Measurements from ENCODE around the gene ISG20L2.

The ISG20L2 gene

DNA sequence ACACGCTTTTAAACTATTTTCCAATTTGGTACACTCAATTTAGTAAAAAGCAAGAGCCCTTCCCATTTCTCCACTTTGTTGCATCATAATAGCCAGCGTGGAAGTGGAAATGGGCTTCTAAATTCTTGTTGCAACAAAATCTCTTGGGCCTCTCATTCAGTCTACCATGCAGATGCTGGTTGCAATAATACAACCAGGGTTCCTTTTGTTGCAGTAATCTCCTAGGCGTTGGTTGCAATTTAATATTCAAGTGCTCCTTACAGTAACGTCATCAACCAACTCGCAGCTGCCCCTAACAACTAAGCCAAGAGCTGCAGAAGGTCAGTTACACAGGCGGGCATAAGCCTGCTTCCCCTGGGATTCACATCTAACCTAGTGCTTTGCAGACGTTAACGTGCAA lies 25.7 kb upstream of the ISG20L2 start:
- no peak for DNase-seq (ENCODE audit: low spot score)

GRCh38 chr1:156752843-156753482 lies 24.4 kb upstream of the ISG20L2 start:
- DNase-seq (ENCODE audit: low spot score), result no peak

DNA sequence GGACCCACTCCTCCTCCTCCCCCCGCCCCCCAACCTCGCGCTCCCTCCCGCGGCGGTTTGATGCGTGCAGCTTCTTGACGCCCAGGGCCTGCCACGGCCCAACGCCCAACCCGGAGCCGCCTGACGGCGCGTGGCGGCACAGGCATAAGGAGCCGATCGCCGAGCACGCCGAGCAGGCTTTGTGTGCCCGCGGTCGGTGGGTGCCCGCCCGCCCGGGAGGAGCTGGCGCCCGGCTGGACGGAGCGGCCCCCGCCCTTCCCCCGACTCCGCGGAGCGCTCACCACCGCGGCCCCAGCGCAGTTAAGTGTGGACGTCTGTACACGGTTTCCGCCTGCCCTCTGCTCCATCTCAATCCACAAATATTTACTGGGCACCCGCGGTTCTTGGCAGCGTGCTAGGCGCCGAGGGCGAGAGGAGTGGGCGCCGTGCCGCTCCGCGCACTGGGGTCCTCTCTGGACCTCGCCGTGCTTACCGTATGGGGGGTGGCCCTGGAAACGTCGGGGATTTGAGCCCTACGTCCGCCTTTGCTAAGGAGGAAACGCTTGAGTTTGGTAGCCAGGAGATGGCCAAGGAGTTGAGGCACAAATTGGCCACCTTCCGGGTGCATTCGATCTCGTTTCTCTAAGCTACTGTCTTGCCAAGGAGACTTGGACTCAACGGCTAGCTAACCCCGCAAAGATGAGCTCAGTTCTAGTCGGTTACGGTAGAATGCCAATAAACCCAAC lies 23.4 kb upstream of the ISG20L2 start:
- DNase-seq (ENCODE audit: low spot score), result peak; percentile 97

DNA sequence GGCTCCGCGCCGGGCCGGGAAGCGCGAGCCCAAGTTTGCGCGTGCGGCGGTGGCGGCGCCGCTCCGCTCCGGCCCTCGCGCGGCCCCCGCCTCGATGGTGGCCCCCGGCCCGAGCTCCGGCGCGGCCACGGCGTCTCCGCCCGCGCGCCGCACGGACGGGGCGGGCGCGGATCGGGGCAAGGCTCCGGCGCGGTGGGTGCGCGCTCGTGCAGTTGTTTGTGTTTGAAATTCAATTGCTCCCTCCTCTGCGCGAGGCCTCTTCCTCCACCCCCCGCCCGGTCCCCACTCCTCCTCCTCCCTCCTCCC lies 22.8 kb upstream of the ISG20L2 start, which contains the start of gene HDGF:
HDGF (minus strand) TSS at position 225 of the 306 bp plus-strand sequence. CDS start 246 bp downstream, outside the sequence.
- no peak for DNase-seq (ENCODE audit: low spot score)

- no peak for DNase-seq (ENCODE audit: low spot score)
Observed at GRCh38 chr1:156750711-156751450, 22.3 kb upstream of the ISG20L2 start.

DNA sequence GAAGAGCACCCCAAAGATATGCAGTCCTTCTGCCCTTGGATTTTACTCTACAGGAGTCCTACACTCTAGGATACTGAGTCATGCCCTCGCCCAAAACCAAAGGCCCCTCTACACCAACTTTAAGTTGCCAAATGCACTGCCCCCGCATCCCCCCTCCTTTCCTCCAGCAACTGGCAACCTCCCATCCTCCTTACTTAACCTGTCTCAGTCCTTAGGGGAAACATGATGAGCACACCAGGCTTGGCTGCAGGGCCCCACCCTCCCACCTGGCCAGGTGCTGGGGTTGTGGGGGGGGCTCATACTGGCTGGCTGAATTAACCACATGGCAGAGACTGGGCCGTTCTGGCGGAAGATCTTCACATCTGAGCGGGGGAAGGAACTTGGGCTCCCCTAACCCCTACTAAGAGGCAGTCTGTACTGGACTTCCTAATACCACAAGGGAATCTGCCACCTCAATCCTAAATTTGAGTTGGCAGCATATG lies 21.7 kb upstream of the ISG20L2 start:
- DNase-seq (ENCODE audit: low spot score), result peak; percentile 54

DNA sequence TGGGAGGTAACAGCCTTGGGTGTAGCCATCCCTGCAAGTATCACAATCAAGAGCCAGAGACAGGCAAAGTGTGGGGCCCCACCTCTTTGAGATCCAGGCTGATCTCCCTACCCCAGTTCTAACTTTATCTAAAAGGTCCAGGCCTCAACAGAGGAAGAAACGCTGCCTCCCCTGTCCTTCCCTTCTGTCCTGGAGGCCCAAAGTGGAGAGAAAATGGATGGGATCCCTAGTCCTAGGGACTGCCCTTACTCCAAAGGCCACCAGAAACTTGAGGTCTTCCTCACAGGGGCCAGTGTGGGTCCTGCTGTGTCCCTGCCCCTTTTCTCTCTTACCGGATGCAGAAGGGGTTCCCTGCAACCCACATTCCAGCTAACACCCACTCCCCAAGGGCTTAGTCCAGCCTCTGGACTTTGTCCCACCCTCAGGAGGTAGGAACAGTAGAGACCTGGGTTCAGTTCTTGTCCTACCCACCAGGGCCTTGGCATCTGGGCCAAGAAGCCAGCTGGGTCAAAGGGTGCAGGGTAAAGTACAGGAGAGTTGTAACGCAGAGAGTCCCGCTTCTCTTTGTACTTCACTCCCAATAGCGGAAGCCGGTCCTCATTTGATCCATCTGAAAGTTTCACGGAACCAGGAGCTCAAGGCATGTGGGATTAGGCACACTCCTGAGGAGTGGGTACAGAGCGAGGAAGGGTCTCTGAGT lies 21.0 kb upstream of the ISG20L2 start:
- DNase-seq (ENCODE audit: low spot score), result no peak

DNA sequence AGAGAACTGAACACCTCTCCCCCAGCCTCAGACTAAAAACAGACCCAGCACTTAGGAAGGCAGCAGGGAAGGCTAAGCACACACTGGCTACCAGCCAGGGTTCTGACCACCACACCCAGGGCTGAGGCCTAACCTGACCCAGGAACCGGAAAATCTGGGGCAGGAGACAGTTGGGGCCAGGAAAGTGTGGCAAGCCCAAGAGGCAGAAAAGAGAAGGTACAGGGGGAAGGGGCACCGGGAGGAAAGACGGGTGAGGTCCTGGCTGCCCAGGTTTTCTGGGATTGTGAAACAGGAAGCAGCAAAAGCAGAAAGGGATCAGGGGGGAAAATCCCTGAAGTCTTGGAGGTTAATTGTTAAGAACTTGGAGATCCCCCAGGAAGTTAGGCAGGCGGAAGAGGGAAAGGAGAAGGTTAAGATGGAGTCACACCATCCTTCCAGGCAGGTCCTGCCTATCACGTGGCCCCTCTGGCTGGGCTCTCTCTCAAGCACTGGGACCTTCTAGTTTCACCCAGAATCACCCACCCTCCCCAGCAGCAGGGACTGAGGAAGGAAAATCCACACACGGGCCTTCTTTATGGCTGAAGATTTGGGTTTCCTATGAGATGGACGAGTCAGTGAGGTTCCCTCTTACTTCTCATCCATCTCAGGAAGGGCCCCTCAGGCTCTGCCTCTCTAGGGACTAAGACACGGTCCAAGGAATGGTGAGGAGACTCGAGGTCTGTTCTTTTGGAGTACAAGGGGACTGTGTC lies 20.3 kb upstream of the ISG20L2 start:
- no peak for DNase-seq (ENCODE audit: low spot score)

DNA sequence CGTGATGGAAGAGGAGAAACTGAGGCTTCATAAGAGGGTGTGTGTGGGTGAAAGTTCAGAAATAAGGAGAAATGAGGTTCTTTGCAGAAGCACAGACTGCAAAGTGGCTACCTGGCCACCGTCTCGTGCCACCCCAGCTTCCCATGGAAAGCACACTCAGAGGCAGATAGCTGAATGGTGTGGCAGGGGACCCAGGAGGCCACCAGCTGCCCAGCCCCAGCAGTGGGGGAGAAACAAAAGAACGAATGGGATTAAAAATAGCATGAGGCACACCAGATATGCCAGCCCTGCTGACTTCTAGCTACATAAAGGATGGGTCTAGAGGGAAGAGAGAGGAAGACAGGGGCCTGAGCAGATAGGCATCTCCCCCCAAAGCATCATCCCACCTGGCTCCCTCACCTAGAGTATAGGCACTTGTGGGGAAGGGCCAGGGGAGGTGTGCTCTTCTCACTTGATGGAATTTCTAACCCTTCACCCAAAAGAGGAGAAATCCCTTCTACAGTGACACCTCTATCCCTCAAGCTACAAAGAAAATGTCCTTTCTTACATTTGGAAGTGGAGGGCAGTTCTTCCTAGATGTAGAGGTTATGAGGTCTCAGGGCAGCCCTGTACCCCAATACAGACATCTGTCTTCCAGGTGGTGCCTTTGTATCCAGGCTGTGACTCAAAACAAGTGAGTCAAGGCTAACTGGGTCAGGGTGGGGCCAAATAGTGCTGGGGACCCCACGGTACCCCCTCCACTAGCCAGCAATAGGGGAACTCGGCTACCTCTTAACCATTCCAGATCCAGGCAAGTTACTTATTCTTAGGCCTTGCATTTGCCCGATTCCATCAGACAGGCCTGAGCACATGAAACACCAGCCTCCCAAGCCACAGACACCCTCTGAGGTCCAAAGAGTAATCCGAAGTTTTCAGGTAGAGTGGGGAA lies 19.4 kb upstream of the ISG20L2 start:
- peak; percentile 56 for DNase-seq (ENCODE audit: low spot score)

DNA sequence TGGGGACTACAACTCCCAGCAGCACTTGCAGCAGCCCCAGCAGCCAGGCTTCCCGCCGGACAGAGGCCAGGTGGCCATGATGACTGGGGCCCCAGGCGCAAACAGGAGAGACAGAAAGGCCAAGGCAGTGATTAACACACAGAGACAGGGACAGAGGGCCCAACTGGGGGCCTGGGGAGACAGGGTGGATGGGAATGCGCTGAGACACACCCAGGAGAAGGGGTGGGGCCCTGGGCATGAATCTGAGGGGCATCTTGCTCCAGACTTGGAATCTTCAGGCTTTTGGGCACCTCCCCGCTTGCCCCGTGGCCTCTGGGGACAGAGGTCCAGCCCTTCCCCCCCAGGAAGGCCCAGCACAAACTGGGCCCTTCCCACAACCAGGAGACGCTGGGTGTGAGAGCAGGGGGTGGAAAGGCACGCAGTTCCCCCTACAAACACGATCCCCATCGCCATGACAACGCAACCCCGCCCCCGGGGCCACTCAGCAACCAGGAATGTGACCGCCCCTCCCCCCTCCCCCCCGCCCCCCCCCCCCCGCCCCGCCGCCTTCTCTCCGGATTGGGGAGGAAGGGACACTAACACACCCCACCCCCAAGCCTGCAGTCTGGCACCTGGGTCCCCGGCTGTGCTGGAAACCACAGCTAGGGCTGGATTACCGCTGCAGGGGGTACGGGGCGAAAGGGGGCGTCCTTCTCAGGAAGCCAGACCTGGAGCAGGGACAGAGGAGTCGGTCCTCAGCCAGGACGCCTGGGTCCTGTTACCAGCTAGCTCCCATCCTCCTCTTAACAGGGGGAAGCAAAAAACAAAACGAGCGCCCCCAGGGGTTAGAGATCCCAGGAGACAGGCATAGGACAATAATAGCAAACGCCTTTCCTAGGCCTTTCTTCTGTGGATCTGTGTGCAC lies 18.4 kb upstream of the ISG20L2 start:
- DNase-seq (ENCODE audit: low spot score), result peak; percentile 88

DNA sequence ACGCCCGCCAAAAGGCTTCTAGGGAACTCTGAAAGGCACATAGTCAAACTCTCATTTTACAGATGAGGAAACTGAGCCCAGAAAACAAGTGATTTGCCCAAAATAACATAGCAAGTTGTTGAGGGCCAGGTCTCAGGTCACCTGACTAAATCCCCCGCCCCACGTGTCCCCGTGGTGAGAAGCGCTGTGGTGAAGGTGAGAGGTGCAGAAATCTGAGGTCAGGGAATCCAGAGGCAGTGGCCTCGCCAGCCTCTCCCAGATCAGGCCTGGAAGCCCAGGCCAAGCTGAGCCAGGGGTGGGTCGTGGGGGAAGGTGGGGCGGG lies 17.8 kb upstream of the ISG20L2 start:
- DNase-seq (ENCODE audit: low spot score), result peak; percentile 34

- no peak for DNase-seq (ENCODE audit: low spot score)
Observed at GRCh38 chr1:156745881-156746280, 17.3 kb upstream of the ISG20L2 start.

- DNase-seq (ENCODE audit: low spot score), result no peak
Observed at GRCh38 chr1:156744786-156745419, 16.3 kb upstream of the ISG20L2 start.

- no peak for DNase-seq (ENCODE audit: low spot score)
Observed at GRCh38 chr1:156744344-156744743, 15.8 kb upstream of the ISG20L2 start.

DNA sequence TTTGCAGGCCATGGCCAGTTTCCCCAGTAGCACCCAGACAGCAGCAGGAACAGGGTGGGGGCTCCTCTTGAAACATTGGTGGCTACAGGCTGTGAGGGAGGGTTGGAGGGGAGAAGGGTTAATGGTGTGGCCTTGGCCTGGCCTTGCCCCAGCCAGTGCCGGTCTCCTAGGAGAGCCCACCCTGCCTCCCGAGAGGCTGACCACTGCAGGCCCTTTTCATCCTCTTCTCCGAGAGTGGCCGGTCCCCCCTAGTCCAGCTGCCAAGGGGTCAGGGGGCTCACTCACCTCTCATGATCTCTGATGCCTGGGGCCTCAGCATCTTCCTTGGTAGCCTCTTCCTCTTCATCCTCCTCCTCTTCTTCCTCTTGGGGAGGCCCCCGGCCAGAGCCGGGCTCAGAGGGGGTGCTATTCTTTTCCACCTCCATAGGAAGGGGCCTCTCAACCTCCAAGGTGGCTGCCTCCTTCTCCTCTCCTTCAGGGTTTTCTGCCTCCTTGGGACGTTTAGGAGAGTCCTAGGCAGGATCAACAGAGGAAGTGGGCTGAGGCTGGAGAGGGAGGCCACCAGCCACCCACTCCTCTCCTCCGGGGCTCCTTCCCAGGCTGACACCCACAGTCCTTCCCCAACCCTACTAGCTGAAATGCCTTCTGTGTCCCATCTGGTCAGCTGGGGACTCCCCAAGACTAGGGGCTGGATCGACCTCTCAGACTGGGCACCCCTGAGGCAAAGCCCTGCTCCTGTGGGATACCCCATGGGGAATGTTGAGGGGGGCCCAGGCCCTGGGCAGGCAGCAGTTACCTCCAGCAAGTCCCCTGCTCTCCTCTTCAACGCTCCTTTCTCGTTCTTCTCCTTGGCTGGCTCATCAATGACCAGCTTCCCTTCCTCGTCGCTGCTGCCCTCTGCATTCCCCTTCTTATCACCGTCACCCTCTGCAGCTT lies 15.1 kb upstream of the ISG20L2 start:
- no peak for DNase-seq (ENCODE audit: low spot score)

DNA sequence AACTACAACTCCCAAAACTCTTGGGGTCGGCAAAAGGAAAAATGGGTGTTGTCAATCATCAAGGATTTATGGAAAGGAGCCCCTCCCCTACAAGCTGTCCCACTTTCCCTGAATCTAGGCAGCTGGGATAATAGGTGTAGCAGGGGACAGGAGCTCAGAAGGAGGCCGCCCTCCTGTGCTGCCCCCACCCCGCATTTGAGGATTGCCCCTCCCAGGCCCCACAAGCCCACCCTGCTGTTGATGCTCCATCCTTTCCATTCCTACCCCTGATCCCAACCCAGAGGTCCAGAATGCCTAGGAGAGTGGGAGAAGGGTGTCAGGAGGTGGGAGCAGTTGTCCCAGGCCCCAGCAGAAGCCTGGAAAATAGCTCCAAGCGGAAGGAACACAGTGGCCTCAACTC lies 14.2 kb upstream of the ISG20L2 start:
- no peak for DNase-seq (ENCODE audit: low spot score)

DNA sequence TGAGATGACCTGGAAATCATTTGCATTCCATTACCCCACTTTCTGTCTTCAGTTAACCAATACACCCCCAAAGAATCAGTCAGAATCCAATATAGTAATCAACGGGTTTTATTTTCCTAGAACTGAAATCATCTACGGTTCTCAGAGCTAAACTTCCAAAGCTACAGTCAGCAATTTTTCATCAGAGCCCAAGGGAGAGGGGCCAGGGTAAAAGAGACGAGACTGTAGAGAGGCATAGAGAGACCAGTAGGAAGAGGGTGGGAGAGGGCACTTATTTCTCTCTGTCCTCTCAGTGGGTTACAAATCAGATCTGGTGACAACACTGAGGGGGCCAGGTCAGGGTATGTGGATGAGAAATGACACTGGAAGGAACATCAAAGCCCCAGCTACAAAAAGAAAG lies 13.5 kb upstream of the ISG20L2 start:
- DNase-seq (ENCODE audit: low spot score), result no peak

- no peak for DNase-seq (ENCODE audit: low spot score)
Observed at GRCh38 chr1:156741481-156741983, 13.0 kb upstream of the ISG20L2 start.
